HepG2 (cell line): ENCODE measurements around the gene SLX4. TPM values are rescaled to one million over a fixed set of nuclear protein-coding genes. Genes with fewer than 3 reads are reported as not detected.

Experiments used
- ARNTL ChIP-seq: sonication (generic); formaldehyde crosslinking; IDR thresholded peaks from 2 replicates; pipeline ENCODE4 v1.4.0; 2020; ENCODE audit warnings: mild to moderate bottlenecking, missing genetic modification reagents
- EED ChIP-seq: sonication (generic); formaldehyde crosslinking; IDR thresholded peaks from 2 replicates; pipeline ENCODE4 v1.5.0; 2020; ENCODE audit warnings: mild to moderate bottlenecking, missing genetic modification reagents
- FOXP1 ChIP-seq, 2 experiments: fragments of 450-650 bp in 1 of 2; IDR thresholded peaks; 2 replicates each; pipeline ENCODE4 v1.6.1; 2017 to 2018; ENCODE audit warnings: antibody characterized with exemption in 1 of 2
- GABPB1 ChIP-seq: IDR thresholded peaks from 2 replicates; pipeline ENCODE4 v1.6.1; 2016; ENCODE audit warnings: mild to moderate bottlenecking, missing genetic modification reagents, moderate library complexity, missing compliant biosample characterization
- KLF12 ChIP-seq: sonication (generic); formaldehyde crosslinking; IDR thresholded peaks from 2 replicates; pipeline ENCODE4 v1.4.0; 2020; ENCODE audit warnings: missing genetic modification reagents, borderline replicate concordance
- MAZ ChIP-seq, 2 experiments: sonication (generic) in 1 of 2; formaldehyde crosslinking in 1 of 2; IDR thresholded peaks; 2 replicates each; pipeline versions ENCODE4 v1.5.0 to v1.6.1; 2012 to 2020; ENCODE audit warnings: low read depth in 2 of 2, mild to moderate bottlenecking in 2 of 2, borderline replicate concordance in 1 of 2, improper control_type of control experiment in 1 of 2, low read length in 1 of 2, missing genetic modification reagents in 1 of 2, moderate library complexity in 1 of 2
- MEIS2 ChIP-seq: sonication (generic); formaldehyde crosslinking; IDR thresholded peaks from 2 replicates; pipeline ENCODE4 v1.9.0; 2021; ENCODE audit warnings: mild to moderate bottlenecking, missing genetic modification reagents
- NR2F6 ChIP-seq, 2 experiments: IDR thresholded peaks; 2 replicates each; pipeline ENCODE4 v1.6.1; 2016; ENCODE audit warnings: antibody characterized with exemption in 1 of 2, mild to moderate bottlenecking in 1 of 2
- SRSF4 ChIP-seq: fragments of 200-400 bp; formaldehyde crosslinking; IDR thresholded peaks from one replicate; pipeline ENCODE4 v1.6.1; 2018; ENCODE audit warnings: mild to moderate bottlenecking, low read depth, low read length, moderate library complexity; ENCODE audit not compliant: poor library complexity, severe bottlenecking
- TBP ChIP-seq: sonication (generic); formaldehyde crosslinking; IDR thresholded peaks from 2 replicates; pipeline ENCODE4 v1.5.0; 2020; ENCODE audit warnings: missing genetic modification reagents
- ZFX ChIP-seq: sonication (generic); formaldehyde crosslinking; IDR thresholded peaks from 2 replicates; pipeline ENCODE4 v1.4.0; 2020; ENCODE audit warnings: mild to moderate bottlenecking, low read depth, missing genetic modification reagents, moderate library complexity
- ZMYM3 ChIP-seq: sonication (generic); formaldehyde crosslinking; IDR thresholded peaks from 2 replicates; pipeline ENCODE4 v1.5.1; 2020; ENCODE audit warnings: mild to moderate bottlenecking, missing genetic modification reagents
- ZNF572 ChIP-seq: sonication (generic); formaldehyde crosslinking; IDR thresholded peaks from 2 replicates; pipeline ENCODE4 v1.5.1; 2020; ENCODE audit warnings: mild to moderate bottlenecking, missing genetic modification reagents
- ZNF75D ChIP-seq: sonication (generic); formaldehyde crosslinking; IDR thresholded peaks from 2 replicates; pipeline ENCODE4 v1.8.1; 2023; ENCODE audit warnings: missing genetic modification reagents, mild to moderate bottlenecking, borderline replicate concordance
- ZSCAN21 ChIP-seq: sonication (generic); formaldehyde crosslinking; IDR thresholded peaks from 2 replicates; pipeline ENCODE4 v1.8.0; 2022; ENCODE audit warnings: mild to moderate bottlenecking, missing genetic modification reagents, moderate library complexity, borderline replicate concordance
- polyA plus RNA-seq, 8 experiments: library from polyadenylated mRNA; depleted of rRNA in 3 of 8; stranded (reverse) in 7 of 8; unstranded in 1 of 8; fragments of >200 nt; fragmentation: Illumina TruSeq in 4 of 8; extraction: Trizol in 4 of 8; gene quantifications; 2 replicates each; pipeline versions ENCODE4 v1.2.1 to v1.2.3, GENCODE V29; 2011 to 2016; ENCODE audit warnings: low read depth in 4 of 8, missing spikeins in 1 of 8, mixed read lengths in 1 of 8; ENCODE audit not compliant: insufficient read depth in 1 of 8
- total RNA-seq, 5 experiments: library from RNA; depleted of rRNA; stranded (reverse); fragments of >200 nt; fragmentation: Illumina TruSeq; extraction: Trizol; gene quantifications; 2 replicates each; pipeline ENCODE4 v1.2.3, GENCODE V29; 2016; ENCODE audit warnings: low read depth in 1 of 5
- TF ChIP-seq, protein P1 (sequence below): sonication (generic); formaldehyde crosslinking; IDR thresholded peaks from 2 replicates; pipeline ENCODE4 v1.8.1; 2023; ENCODE audit warnings: mild to moderate bottlenecking, missing genetic modification reagents
- TF ChIP-seq, protein P2 (sequence below), 2 experiments: sonication (generic) in 1 of 2; formaldehyde crosslinking in 1 of 2; IDR thresholded peaks; 2 replicates each; pipeline versions ENCODE4 v1.5.1 to v1.6.1; 2011 to 2020; ENCODE audit warnings: borderline replicate concordance in 1 of 2, low read depth in 1 of 2, low read length in 1 of 2, mild to moderate bottlenecking in 1 of 2, missing genetic modification reagents in 1 of 2, moderate library complexity in 1 of 2
- TF ChIP-seq, protein P3 (sequence below): IDR thresholded peaks from 2 replicates; pipeline ENCODE4 v1.6.1; 2018; ENCODE audit warnings: missing genetic modification reagents
- TF ChIP-seq, protein P4 (sequence below): sonication (generic); formaldehyde crosslinking; IDR thresholded peaks from 2 replicates; pipeline ENCODE4 v1.4.0; 2020; ENCODE audit warnings: mild to moderate bottlenecking, missing genetic modification reagents

The SLX4 gene
- total and polyA plus RNA-seq, 2 of the 13 experiments (the other 11 are each of a cell fraction or from before 2014, with no cell fraction given), result 1.1 to 3.6 TPM

DNA sequence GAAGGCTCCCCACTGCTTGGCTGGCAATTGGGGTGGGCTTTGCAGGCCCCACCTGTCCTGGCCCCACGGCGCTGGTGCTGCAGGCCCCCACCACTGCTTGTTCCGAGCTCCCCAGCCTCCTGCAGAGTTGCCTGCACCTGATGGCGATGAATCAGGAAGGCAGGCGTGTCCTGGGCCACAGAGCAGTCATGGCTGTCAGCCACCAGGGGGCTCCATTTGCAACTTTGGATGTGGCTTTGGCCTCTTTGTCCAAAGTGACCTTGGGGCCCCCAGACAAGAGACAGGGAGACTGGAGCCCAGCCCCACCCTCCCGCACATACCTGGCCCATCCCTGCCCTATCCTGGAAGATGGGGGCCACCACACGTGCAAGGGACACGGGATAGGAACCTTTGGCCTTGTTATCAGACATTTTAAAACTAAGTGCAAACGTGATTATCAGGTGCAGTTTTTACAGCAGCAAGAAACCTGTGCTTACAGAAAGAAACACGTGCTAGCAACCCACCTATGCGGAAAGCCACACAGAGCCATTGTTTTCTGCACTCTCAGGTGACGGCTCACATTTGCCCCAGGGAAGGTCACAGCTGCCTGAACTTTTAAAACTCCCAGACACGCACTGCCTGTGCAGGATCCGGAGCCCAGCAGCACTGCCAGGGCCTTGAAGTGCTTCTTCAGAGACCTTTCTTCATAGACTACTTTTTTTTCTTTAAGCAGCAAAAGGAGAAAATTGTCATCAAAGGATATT, 43.0 kb upstream of the SLX4 start, which contains the start of gene DNASE1 (continued):
- TF ChIP-seq MAZ (IDR thresholded peaks at IDR 0.05; ENCODE audit: borderline replicate concordance, low read depth, low read length) (no peak), MAZ (CRISPR knock-in tag; IDR thresholded peaks at IDR 0.05; ENCODE audit: low read depth) (peak; percentile 85), ZFX (CRISPR knock-in tag) (peak; percentile 75), KLF12 (CRISPR knock-in tag) (peak; percentile 53; the same call in 1 of the 2 replicates), ARNTL (peak; percentile 74; the same call in 1 of the 2 replicates), GABPB1 (CRISPR knock-in tag) (no peak; the same call in 1 of the 2 replicates), ZNF572 (CRISPR knock-in tag) (no peak), NR2F6 (IDR thresholded peaks at IDR 0.05) (peak; percentile 73), NR2F6 (CRISPR knock-in tag; IDR thresholded peaks at IDR 0.05) (peak; percentile 81; the same call in 1 of the 2 replicates), FOXP1 (IDR thresholded peaks at IDR 0.05) (no peak), FOXP1 (CRISPR knock-in tag; IDR thresholded peaks at IDR 0.05) (no peak), ZMYM3 (CRISPR knock-in tag) (peak; percentile 78), EED (CRISPR knock-in tag) (no peak; the same call in 1 of the 2 replicates), ZSCAN21 (peak; percentile 67; the same call in 1 of the 2 replicates), MEIS2 (CRISPR knock-in tag) (peak; percentile 45; the same call in 1 of the 2 replicates), ZNF75D (CRISPR knock-in tag) (no peak), SRSF4 (no peak), TBP (CRISPR knock-in tag) (no peak)
- TF ChIP-seq, protein P1, sequence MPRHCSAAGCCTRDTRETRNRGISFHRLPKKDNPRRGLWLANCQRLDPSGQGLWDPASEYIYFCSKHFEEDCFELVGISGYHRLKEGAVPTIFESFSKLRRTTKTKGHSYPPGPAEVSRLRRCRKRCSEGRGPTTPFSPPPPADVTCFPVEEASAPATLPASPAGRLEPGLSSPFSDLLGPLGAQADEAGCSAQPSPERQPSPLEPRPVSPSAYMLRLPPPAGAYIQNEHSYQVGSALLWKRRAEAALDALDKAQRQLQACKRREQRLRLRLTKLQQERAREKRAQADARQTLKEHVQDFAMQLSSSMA, result no peak
- TF ChIP-seq, protein P2, sequence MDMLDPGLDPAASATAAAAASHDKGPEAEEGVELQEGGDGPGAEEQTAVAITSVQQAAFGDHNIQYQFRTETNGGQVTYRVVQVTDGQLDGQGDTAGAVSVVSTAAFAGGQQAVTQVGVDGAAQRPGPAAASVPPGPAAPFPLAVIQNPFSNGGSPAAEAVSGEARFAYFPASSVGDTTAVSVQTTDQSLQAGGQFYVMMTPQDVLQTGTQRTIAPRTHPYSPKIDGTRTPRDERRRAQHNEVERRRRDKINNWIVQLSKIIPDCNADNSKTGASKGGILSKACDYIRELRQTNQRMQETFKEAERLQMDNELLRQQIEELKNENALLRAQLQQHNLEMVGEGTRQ (IDR thresholded peaks at IDR 0.05; ENCODE audit: low read depth, low read length), result no peak
- TF ChIP-seq, protein P2 (CRISPR knock-in tag; IDR thresholded peaks at IDR 0.05; ENCODE audit: borderline replicate concordance), result no peak
- TF ChIP-seq, protein P3, sequence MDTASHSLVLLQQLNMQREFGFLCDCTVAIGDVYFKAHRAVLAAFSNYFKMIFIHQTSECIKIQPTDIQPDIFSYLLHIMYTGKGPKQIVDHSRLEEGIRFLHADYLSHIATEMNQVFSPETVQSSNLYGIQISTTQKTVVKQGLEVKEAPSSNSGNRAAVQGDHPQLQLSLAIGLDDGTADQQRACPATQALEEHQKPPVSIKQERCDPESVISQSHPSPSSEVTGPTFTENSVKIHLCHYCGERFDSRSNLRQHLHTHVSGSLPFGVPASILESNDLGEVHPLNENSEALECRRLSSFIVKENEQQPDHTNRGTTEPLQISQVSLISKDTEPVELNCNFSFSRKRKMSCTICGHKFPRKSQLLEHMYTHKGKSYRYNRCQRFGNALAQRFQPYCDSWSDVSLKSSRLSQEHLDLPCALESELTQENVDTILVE, result 0 out of 2 replicates have a peak, but pooled peaks have one; percentile 35
- TF ChIP-seq, protein P4, sequence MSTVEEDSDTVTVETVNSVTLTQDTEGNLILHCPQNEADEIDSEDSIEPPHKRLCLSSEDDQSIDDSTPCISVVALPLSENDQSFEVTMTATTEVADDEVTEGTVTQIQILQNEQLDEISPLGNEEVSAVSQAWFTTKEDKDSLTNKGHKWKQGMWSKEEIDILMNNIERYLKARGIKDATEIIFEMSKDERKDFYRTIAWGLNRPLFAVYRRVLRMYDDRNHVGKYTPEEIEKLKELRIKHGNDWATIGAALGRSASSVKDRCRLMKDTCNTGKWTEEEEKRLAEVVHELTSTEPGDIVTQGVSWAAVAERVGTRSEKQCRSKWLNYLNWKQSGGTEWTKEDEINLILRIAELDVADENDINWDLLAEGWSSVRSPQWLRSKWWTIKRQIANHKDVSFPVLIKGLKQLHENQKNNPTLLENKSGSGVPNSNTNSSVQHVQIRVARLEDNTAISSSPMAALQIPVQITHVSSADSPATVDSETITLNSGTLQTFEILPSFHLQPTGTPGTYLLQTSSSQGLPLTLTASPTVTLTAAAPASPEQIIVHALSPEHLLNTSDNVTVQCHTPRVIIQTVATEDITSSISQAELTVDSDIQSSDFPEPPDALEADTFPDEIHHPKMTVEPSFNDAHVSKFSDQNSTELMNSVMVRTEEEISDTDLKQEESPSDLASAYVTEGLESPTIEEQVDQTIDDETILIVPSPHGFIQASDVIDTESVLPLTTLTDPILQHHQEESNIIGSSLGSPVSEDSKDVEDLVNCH (CRISPR knock-in tag), result no peak
